Measurements from ENCODE around the gene CDKN2AIPNL.
A peak's percentile ranks its signal among the peaks of the same experiment; 100 is the strongest.
"Not testable (repeated sequence)": the region's sequence is repeated elsewhere in the genome, so short reads cannot be mapped to it uniquely, and the experiment has no call there.

CDKN2AIPNL gene

GRCh38 chr5:134397196-134397595 is 14.5 kb downstream of the CDKN2AIPNL start:
- DNase-seq: no peak

- no peak for DNase-seq
These were observed 15.4 kb downstream of the CDKN2AIPNL start for GRCh38 chr5:134396274-134396673.

- DNase-seq: no peak
These were observed 16.7 kb downstream of the CDKN2AIPNL start for GRCh38 chr5:134394932-134395331.

- DNase-seq: no peak
These were observed 19.4 kb downstream of the CDKN2AIPNL start for GRCh38 chr5:134392301-134392700.

GRCh38 chr5:134387443-134387842 is 24.2 kb downstream of the CDKN2AIPNL start:
- DNase-seq: no peak

- no peak for DNase-seq
These were observed 27.5 kb downstream of the CDKN2AIPNL start for GRCh38 chr5:134383980-134384697.

- not testable (repeated sequence) for DNase-seq
These were observed 29.5 kb downstream of the CDKN2AIPNL start for GRCh38 chr5:134382204-134382603.

- no peak for DNase-seq
These were observed 31.3 kb downstream of the CDKN2AIPNL start for GRCh38 chr5:134380346-134380745.

GRCh38 chr5:134374232-134374631 is 37.4 kb downstream of the CDKN2AIPNL start:
- peak; percentile 33 for DNase-seq

- not testable (repeated sequence) for DNase-seq
These were observed 38.0 kb downstream of the CDKN2AIPNL start for GRCh38 chr5:134373633-134374032.

GRCh38 chr5:134371834-134372340 is 39.8 kb downstream of the CDKN2AIPNL start:
- peak; percentile 43 for DNase-seq

GRCh38 chr5:134370871-134371833 is 40.5 kb downstream of the CDKN2AIPNL start, which contains the start of gene UBE2B:
TSS of gene UBE2B (plus strand) at chr5:134371569. CDS start at chr5:134371596, 27 bp downstream.
- peak; percentile 97 for DNase-seq

- DNase-seq: no peak
These were observed 41.3 kb downstream of the CDKN2AIPNL start for GRCh38 chr5:134370311-134370870.

GRCh38 chr5:134365604-134366003 is 46.1 kb downstream of the CDKN2AIPNL start:
- DNase-seq: no peak

- DNase-seq: no peak
These were observed 56.0 kb downstream of the CDKN2AIPNL start for GRCh38 chr5:134355681-134356080.

Data from CD4-positive, alpha-beta T cell treated with Interleukin-17A for 4 hours (primary cell).